Osteoblast (primary cell): ENCODE data around the gene SAMMSON. TPM values are rescaled to one million over a fixed set of nuclear protein-coding genes. Genes with fewer than 3 reads are reported as not detected.

Experiments used
- DNase-seq: peaks from one replicate; pipeline ENCODE4 v3.0.0; 2011; ENCODE audit warnings: low spot score, mixed read lengths; ENCODE audit not compliant: insufficient read length; ENCODE audit errors: missing footprints
- H2AFZ ChIP-seq: 2 replicates; pipeline ENCODE4 v1.6.0; 2011; ENCODE audit warnings: mild to moderate bottlenecking, low read length
- H3K27ac ChIP-seq: 2 replicates; pipeline ENCODE4 v1.5.1; 2011; ENCODE audit warnings: mild to moderate bottlenecking, low read depth, low read length, moderate library complexity
- H3K27me3 ChIP-seq: 2 replicates; pipeline ENCODE4 v1.6.0; 2012; ENCODE audit warnings: mild to moderate bottlenecking, control low read depth, inconsistent platforms, low read length, moderate library complexity; ENCODE audit not compliant: insufficient read depth
- H3K36me3 ChIP-seq: 2 replicates; pipeline ENCODE4 v1.5.1; 2011; ENCODE audit warnings: mild to moderate bottlenecking, low read length, control low read depth, moderate library complexity; ENCODE audit not compliant: insufficient read depth
- H3K4me1 ChIP-seq: 2 replicates; pipeline ENCODE4 v1.5.1; 2011; ENCODE audit warnings: mild to moderate bottlenecking, low read length, control low read depth, moderate library complexity; ENCODE audit not compliant: insufficient read depth
- H3K4me2 ChIP-seq: 2 replicates; pipeline ENCODE4 v1.6.0; 2011; ENCODE audit warnings: mild to moderate bottlenecking, low read length; ENCODE audit not compliant: insufficient read depth
- H3K4me3 ChIP-seq: fragments of 200-600 bp; sonication (generic); 3 replicates; pipeline ENCODE4 v1.5.1; 2012; ENCODE audit warnings: mild to moderate bottlenecking, low read length, inconsistent platforms; ENCODE audit not compliant: insufficient read depth
- H3K79me2 ChIP-seq: 2 replicates; pipeline ENCODE4 v1.6.0; 2012; ENCODE audit warnings: mild to moderate bottlenecking, low read length, control low read depth, inconsistent platforms; ENCODE audit not compliant: insufficient read depth
- H3K9me3 ChIP-seq: 2 replicates; pipeline ENCODE4 v1.5.1; 2011; ENCODE audit warnings: low read depth, low read length, control low read depth
- H4K20me1 ChIP-seq: 2 replicates; pipeline ENCODE4 v1.6.0; 2012; ENCODE audit warnings: mild to moderate bottlenecking, low read length, control low read depth; ENCODE audit not compliant: insufficient read depth
- CTCF ChIP-seq: IDR thresholded peaks from 2 replicates; pipeline ENCODE4 v1.5.1; 2011; ENCODE audit warnings: mild to moderate bottlenecking, low read depth, low read length, moderate library complexity; ENCODE audit errors: extremely low read depth
- total RNA-seq: library from RNA; depleted of rRNA; stranded (reverse); fragments of >200 nt; gene quantifications from 2 replicates; pipeline ENCODE4 v1.2.3, GENCODE V29; 2012

Gene SAMMSON
- total RNA-seq, 1 donor, result not detected

- Histone ChIP-seq H3K27ac (no peak overlapping the region), H3K9me3 (no peaks in the 10 kb centered on the region), H3K4me3 (no peak overlapping the region), H3K4me1 (peaks cover 3% of the 10 kb centered on the region), H3K79me2 (no peaks in the 10 kb centered on the region), H4K20me1 (no peaks in the 10 kb centered on the region), H3K36me3 (no peaks in the 10 kb centered on the region), H2AFZ (no peak overlapping the region), H3K4me2 (no peak overlapping the region), H3K27me3 (peaks cover 17% of the 10 kb centered on the region)
- TF ChIP-seq CTCF, result no peak
- DNase-seq, result no peak
These were observed 73.2 kb downstream of the SAMMSON start for GRCh38 chr3:70072754-70073153.

GRCh38 chr3:70075101-70075500 is 75.6 kb downstream of the SAMMSON start:
- H3K27me3 ChIP-seq, result peaks cover 7% of the 10 kb centered on the region
- no peak overlapping the region for H3K4me3 ChIP-seq
- no peaks in the 10 kb centered on the region for H3K79me2 ChIP-seq
- H2AFZ ChIP-seq, result no peak overlapping the region
- no peak overlapping the region for H3K27ac ChIP-seq
- no peaks in the 10 kb centered on the region for H3K36me3 ChIP-seq
- no peak for DNase-seq
- H4K20me1 ChIP-seq, result no peaks in the 10 kb centered on the region
- H3K4me1 ChIP-seq, result no peaks in the 10 kb centered on the region
- no peaks in the 10 kb centered on the region for H3K9me3 ChIP-seq
- no peak overlapping the region for H3K4me2 ChIP-seq
- no peak for TF ChIP-seq CTCF

- Histone ChIP-seq H3K36me3 (no peaks in the 10 kb centered on the region), H3K9me3 (no peaks in the 10 kb centered on the region), H3K27me3 (peaks cover 6% of the 10 kb centered on the region), H3K4me2 (no peak overlapping the region), H3K4me1 (no peaks in the 10 kb centered on the region), H3K4me3 (no peak overlapping the region), H4K20me1 (no peaks in the 10 kb centered on the region), H2AFZ (no peak overlapping the region), H3K79me2 (no peaks in the 10 kb centered on the region), H3K27ac (no peak overlapping the region)
- no peak for DNase-seq
- no peak for TF ChIP-seq CTCF
These were observed 76.9 kb downstream of the SAMMSON start for GRCh38 chr3:70076396-70076795.

GRCh38 chr3:70078778-70079177 is 79.2 kb downstream of the SAMMSON start:
- no peak for TF ChIP-seq CTCF
- no peaks in the 10 kb centered on the region for H3K27me3 ChIP-seq
- no peak overlapping the region for H3K27ac ChIP-seq
- DNase-seq, result no peak
- no peak overlapping the region for H3K4me2 ChIP-seq
- no peaks in the 10 kb centered on the region for H4K20me1 ChIP-seq
- H3K9me3 ChIP-seq, result no peaks in the 10 kb centered on the region
- H3K4me3 ChIP-seq, result no peak overlapping the region
- no peak overlapping the region for H2AFZ ChIP-seq
- no peaks in the 10 kb centered on the region for H3K36me3 ChIP-seq
- H3K4me1 ChIP-seq, result no peaks in the 10 kb centered on the region
- H3K79me2 ChIP-seq, result no peaks in the 10 kb centered on the region
